HepG2 (cell line): ENCODE measurements around the gene AKR1A1. TPM values are rescaled to one million over a fixed set of nuclear protein-coding genes. Genes with fewer than 3 reads are reported as not detected.

Experiments used
- CCAR2 ChIP-seq: fragments of 200-400 bp; formaldehyde crosslinking; optimal IDR thresholded peaks from 2 replicates; pipeline ENCODE3; 2018; ENCODE audit warnings: low read depth, mild to moderate bottlenecking, low read length, moderate library complexity
- NR2F1 ChIP-seq, 2 experiments: fragments of 450-650 bp in 1 of 2; formaldehyde crosslinking in 1 of 2; IDR thresholded peaks; 2 replicates each; pipeline versions ENCODE4 v1.5.0 to v1.6.1; 2016 to 2020; ENCODE audit warnings: mild to moderate bottlenecking in 1 of 2, missing compliant biosample characterization in 1 of 2, missing genetic modification reagents in 1 of 2, moderate library complexity in 1 of 2
- REXO4 ChIP-seq: sonication (generic); formaldehyde crosslinking; IDR thresholded peaks from 2 replicates; pipeline ENCODE4 v1.8.0; 2022; ENCODE audit warnings: missing genetic modification reagents, mild to moderate bottlenecking, borderline replicate concordance
- SRSF4 ChIP-seq: fragments of 200-400 bp; formaldehyde crosslinking; IDR thresholded peaks from one replicate; pipeline ENCODE4 v1.6.1; 2018; ENCODE audit warnings: mild to moderate bottlenecking, low read depth, low read length, moderate library complexity; ENCODE audit not compliant: poor library complexity, severe bottlenecking
- TSC22D2 ChIP-seq: sonication (generic); formaldehyde crosslinking; IDR thresholded peaks from 2 replicates; pipeline ENCODE4 v1.5.1; 2020; ENCODE audit warnings: missing genetic modification reagents, mild to moderate bottlenecking, borderline replicate concordance
- XRCC5 ChIP-seq: fragments of 200-400 bp; formaldehyde crosslinking; optimal IDR thresholded peaks from 2 replicates; pipeline ENCODE3; 2017; ENCODE audit warnings: mild to moderate bottlenecking, low read length
- ZNF20 ChIP-seq: sonication (generic); formaldehyde crosslinking; IDR thresholded peaks from 2 replicates; pipeline ENCODE4 v1.4.0; 2020; ENCODE audit warnings: mild to moderate bottlenecking, moderate library complexity, missing genetic modification reagents
- ZNF235 ChIP-seq: sonication (generic); formaldehyde crosslinking; IDR thresholded peaks from 2 replicates; pipeline ENCODE4 v1.8.1; 2023; ENCODE audit warnings: mild to moderate bottlenecking, missing genetic modification reagents, borderline replicate concordance
- ZNF468 ChIP-seq: sonication (generic); formaldehyde crosslinking; IDR thresholded peaks from 2 replicates; pipeline ENCODE4 v1.8.0; 2022; ENCODE audit warnings: mild to moderate bottlenecking, moderate library complexity, missing genetic modification reagents
- ZNF768 ChIP-seq: sonication (generic); formaldehyde crosslinking; IDR thresholded peaks from 2 replicates; pipeline ENCODE4 v1.4.0; 2020; ENCODE audit warnings: missing genetic modification reagents
- ZNF850 ChIP-seq: sonication (generic); formaldehyde crosslinking; conservative IDR thresholded peaks from 2 replicates; pipeline ENCODE4 v1.9.0; 2021; ENCODE audit warnings: mild to moderate bottlenecking, missing genetic modification reagents
- ZSCAN29 ChIP-seq: sonication (generic); formaldehyde crosslinking; conservative IDR thresholded peaks from 2 replicates; pipeline ENCODE4 v1.4.0; 2020; ENCODE audit warnings: mild to moderate bottlenecking, missing genetic modification reagents
- polyA plus RNA-seq, 8 experiments: library from polyadenylated mRNA; depleted of rRNA in 3 of 8; stranded (reverse) in 7 of 8; unstranded in 1 of 8; fragments of >200 nt; fragmentation: Illumina TruSeq in 4 of 8; extraction: Trizol in 4 of 8; gene quantifications; 2 replicates each; pipeline versions ENCODE4 v1.2.1 to v1.2.3, GENCODE V29; 2011 to 2016; ENCODE audit warnings: low read depth in 4 of 8, missing spikeins in 1 of 8, mixed read lengths in 1 of 8; ENCODE audit not compliant: insufficient read depth in 1 of 8
- total RNA-seq, 5 experiments: library from RNA; depleted of rRNA; stranded (reverse); fragments of >200 nt; fragmentation: Illumina TruSeq; extraction: Trizol; gene quantifications; 2 replicates each; pipeline ENCODE4 v1.2.3, GENCODE V29; 2016; ENCODE audit warnings: low read depth in 1 of 5
- TF ChIP-seq, protein P1 (sequence below): IDR thresholded peaks from 2 replicates; pipeline ENCODE4 v1.6.1; 2016; ENCODE audit warnings: missing compliant biosample characterization, missing genetic modification reagents, borderline replicate concordance
- TF ChIP-seq, protein P2 (sequence below): fragments of 450-650 bp; IDR thresholded peaks from 2 replicates; pipeline ENCODE4 v1.6.1; 2017
- TF ChIP-seq, protein P3 (sequence below): sonication (generic); formaldehyde crosslinking; conservative IDR thresholded peaks from 2 replicates; pipeline ENCODE4 v1.8.0; 2022; ENCODE audit warnings: missing genetic modification reagents
- TF ChIP-seq, protein P4 (sequence below): sonication (generic); formaldehyde crosslinking; IDR thresholded peaks from 2 replicates; pipeline ENCODE4 v1.4.0; 2020; ENCODE audit warnings: mild to moderate bottlenecking, missing genetic modification reagents
- TF ChIP-seq, protein P5 (sequence below): sonication (generic); formaldehyde crosslinking; conservative IDR thresholded peaks from 2 replicates; pipeline ENCODE4 v1.4.0; 2020; ENCODE audit warnings: missing genetic modification reagents
- TF ChIP-seq, protein P6 (sequence below): sonication (generic); formaldehyde crosslinking; IDR thresholded peaks from 2 replicates; pipeline ENCODE4 v1.5.1; 2020; ENCODE audit warnings: mild to moderate bottlenecking, moderate library complexity, missing genetic modification reagents

AKR1A1 gene
- total and polyA plus RNA-seq, 2 of the 13 experiments (the other 11 are each of a cell fraction or from before 2014, with no cell fraction given): 181 to 217 TPM

DNA sequence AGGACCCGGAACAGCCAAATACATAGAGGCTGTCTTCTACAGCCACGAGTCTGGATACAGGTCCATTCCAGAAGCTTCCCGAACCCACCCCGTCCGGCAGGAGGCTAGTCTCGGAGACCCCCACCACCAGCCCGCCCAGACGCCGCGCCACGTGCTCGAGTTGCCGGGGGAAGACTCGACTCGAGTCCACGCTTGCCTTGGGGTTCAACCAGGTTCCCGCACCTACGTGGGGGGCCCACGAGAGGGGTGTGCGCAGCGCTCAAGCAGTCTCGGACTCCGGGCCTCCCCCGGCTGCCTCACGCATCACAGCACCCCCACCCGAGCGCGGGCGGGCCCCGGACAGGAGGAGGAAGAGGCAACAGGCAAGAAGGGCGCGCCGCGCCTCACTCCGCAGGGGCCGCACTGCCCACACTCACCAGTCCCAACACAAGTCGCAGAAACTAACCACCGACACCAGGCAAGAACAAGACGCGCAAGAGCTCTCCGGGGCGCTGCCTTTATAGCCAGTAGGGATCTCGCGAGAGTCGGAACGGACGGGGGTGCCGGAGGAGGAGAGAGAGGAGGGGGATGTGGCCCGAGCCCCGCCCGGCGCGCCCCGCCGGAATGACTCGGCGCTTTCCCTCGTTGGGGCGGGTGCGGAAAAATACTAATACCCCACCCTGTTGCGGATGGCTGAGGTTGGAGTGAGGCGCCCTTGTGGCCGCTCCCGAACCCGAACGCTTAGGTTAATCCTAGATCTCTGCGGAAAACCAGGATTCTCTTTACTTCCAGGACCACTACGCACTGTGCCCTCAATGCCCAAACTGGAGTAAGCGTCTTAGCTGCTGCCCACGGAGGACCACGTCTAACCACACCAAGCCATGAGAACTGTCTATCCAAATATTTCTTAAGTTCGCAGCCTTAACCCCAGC is 29.0 kb upstream of the AKR1A1 start, which contains the start of gene PRDX1 (continued):
- TF ChIP-seq, protein P1, sequence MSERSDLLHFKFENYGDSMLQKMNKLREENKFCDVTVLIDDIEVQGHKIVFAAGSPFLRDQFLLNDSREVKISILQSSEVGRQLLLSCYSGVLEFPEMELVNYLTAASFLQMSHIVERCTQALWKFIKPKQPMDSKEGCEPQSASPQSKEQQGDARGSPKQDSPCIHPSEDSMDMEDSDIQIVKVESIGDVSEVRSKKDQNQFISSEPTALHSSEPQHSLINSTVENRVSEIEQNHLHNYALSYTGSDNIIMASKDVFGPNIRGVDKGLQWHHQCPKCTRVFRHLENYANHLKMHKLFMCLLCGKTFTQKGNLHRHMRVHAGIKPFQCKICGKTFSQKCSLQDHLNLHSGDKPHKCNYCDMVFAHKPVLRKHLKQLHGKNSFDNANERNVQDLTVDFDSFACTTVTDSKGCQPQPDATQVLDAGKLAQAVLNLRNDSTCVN (CRISPR knock-in tag): peak; percentile 73; the same call in 1 of the 2 replicates
- TF ChIP-seq ZNF20 (CRISPR knock-in tag): no peak
- TF ChIP-seq CCAR2: no peak
- TF ChIP-seq, protein P2, sequence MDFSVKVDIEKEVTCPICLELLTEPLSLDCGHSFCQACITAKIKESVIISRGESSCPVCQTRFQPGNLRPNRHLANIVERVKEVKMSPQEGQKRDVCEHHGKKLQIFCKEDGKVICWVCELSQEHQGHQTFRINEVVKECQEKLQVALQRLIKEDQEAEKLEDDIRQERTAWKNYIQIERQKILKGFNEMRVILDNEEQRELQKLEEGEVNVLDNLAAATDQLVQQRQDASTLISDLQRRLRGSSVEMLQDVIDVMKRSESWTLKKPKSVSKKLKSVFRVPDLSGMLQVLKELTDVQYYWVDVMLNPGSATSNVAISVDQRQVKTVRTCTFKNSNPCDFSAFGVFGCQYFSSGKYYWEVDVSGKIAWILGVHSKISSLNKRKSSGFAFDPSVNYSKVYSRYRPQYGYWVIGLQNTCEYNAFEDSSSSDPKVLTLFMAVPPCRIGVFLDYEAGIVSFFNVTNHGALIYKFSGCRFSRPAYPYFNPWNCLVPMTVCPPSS: no peak
- no peak; the same call in 1 of the 2 replicates for TF ChIP-seq ZNF468 (CRISPR knock-in tag)
- TF ChIP-seq ZSCAN29 (CRISPR knock-in tag): peak; percentile 87
- peak; percentile 85 for TF ChIP-seq ZNF768 (CRISPR knock-in tag)
- TF ChIP-seq NR2F1 (CRISPR knock-in tag; IDR thresholded peaks at IDR 0.05): 0 out of 4 replicates have a peak, but pooled peaks of 1 of the 2 experiments have one; percentile 19
- TF ChIP-seq, protein P3, sequence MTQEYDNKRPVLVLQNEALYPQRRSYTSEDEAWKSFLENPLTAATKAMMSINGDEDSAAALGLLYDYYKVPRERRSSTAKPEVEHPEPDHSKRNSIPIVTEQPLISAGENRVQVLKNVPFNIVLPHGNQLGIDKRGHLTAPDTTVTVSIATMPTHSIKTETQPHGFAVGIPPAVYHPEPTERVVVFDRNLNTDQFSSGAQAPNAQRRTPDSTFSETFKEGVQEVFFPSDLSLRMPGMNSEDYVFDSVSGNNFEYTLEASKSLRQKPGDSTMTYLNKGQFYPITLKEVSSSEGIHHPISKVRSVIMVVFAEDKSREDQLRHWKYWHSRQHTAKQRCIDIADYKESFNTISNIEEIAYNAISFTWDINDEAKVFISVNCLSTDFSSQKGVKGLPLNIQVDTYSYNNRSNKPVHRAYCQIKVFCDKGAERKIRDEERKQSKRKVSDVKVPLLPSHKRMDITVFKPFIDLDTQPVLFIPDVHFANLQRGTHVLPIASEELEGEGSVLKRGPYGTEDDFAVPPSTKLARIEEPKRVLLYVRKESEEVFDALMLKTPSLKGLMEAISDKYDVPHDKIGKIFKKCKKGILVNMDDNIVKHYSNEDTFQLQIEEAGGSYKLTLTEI: no peak
- TF ChIP-seq, protein P4, sequence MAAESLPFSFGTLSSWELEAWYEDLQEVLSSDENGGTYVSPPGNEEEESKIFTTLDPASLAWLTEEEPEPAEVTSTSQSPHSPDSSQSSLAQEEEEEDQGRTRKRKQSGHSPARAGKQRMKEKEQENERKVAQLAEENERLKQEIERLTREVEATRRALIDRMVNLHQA: 0 out of 2 replicates have a peak, but pooled peaks have one; percentile 65
- TF ChIP-seq, protein P5, sequence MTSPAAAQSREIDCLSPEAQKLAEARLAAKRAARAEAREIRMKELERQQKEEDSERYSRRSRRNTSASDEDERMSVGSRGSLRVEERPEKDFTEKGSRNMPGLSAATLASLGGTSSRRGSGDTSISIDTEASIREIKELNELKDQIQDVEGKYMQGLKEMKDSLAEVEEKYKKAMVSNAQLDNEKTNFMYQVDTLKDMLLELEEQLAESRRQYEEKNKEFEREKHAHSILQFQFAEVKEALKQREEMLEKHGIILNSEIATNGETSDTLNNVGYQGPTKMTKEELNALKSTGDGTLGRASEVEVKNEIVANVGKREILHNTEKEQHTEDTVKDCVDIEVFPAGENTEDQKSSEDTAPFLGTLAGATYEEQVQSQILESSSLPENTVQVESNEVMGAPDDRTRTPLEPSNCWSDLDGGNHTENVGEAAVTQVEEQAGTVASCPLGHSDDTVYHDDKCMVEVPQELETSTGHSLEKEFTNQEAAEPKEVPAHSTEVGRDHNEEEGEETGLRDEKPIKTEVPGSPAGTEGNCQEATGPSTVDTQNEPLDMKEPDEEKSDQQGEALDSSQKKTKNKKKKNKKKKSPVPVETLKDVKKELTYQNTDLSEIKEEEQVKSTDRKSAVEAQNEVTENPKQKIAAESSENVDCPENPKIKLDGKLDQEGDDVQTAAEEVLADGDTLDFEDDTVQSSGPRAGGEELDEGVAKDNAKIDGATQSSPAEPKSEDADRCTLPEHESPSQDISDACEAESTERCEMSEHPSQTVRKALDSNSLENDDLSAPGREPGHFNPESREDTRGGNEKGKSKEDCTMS (CRISPR knock-in tag): peak; percentile 91; the same call in 1 of the 2 replicates
- no peak; the same call in 1 of the 2 replicates for TF ChIP-seq REXO4 (CRISPR knock-in tag)
- TF ChIP-seq TSC22D2 (CRISPR knock-in tag): peak; percentile 97; the same call in 1 of the 2 replicates
- TF ChIP-seq SRSF4: peak; percentile 62
- TF ChIP-seq ZNF235 (CRISPR knock-in tag): peak; percentile 98
- TF ChIP-seq, protein P6, sequence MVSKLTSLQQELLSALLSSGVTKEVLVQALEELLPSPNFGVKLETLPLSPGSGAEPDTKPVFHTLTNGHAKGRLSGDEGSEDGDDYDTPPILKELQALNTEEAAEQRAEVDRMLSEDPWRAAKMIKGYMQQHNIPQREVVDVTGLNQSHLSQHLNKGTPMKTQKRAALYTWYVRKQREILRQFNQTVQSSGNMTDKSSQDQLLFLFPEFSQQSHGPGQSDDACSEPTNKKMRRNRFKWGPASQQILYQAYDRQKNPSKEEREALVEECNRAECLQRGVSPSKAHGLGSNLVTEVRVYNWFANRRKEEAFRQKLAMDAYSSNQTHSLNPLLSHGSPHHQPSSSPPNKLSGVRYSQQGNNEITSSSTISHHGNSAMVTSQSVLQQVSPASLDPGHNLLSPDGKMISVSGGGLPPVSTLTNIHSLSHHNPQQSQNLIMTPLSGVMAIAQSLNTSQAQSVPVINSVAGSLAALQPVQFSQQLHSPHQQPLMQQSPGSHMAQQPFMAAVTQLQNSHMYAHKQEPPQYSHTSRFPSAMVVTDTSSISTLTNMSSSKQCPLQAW: peak; percentile 94
- TF ChIP-seq ZNF850: no peak
- TF ChIP-seq XRCC5: peak; percentile 85
